ENCODE measurements around the gene TSC2. TPM values are rescaled to one million over a fixed set of nuclear protein-coding genes. Genes with fewer than 3 reads are reported as not detected.

Gene TSC2
- total RNA-seq, 1 experiment from 2014 or later = 134 TPM

GRCh38 chr16:2079311-2079800 is 31.6 kb downstream of the TSC2 start:
- ATAC-seq = no peak
- DNase-seq (ENCODE audit: low spot score) = no peak
- Mint-ChIP-seq H3K4me1 (no peaks in the 10 kb centered on the region), H3K4me3 (no peak overlapping the region), H3K9me3 (no peaks in the 10 kb centered on the region), H3K27me3 (ENCODE audit: low read depth) (no peaks in the 10 kb centered on the region), H3K27ac (peak overlapping the region; percentile 83; the same call in 1 of the 2 replicates), H3K36me3 (peaks cover 3% of the 10 kb centered on the region)
- no peak for TF ChIP-seq ZNF317 (CRISPR knock-in tag; IDR thresholded peaks at IDR 0.05; ENCODE audit: borderline replicate concordance, low read depth)
- no peak for TF ChIP-seq SOX15 (CRISPR knock-in tag; IDR thresholded peaks at IDR 0.05)
- TF ChIP-seq USF2 (CRISPR knock-in tag; IDR thresholded peaks at IDR 0.05) = no peak
- no peak for TF ChIP-seq HMGA2 (CRISPR knock-in tag; IDR thresholded peaks at IDR 0.05)
- TF ChIP-seq IRF2 (CRISPR knock-in tag; IDR thresholded peaks at IDR 0.05; ENCODE audit: borderline replicate concordance, low read depth) = no peak
- no peak for TF ChIP-seq EMX1 (CRISPR knock-in tag; IDR thresholded peaks at IDR 0.05)
- no peak for TF ChIP-seq E2F5 (CRISPR knock-in tag; IDR thresholded peaks at IDR 0.05)
- no peak for TF ChIP-seq SMAD3 (CRISPR knock-in tag; IDR thresholded peaks at IDR 0.05; ENCODE audit: borderline replicate concordance)
- TF ChIP-seq KAT7 (CRISPR knock-in tag; IDR thresholded peaks at IDR 0.05; ENCODE audit: borderline replicate concordance) = no peak
- no peak for TF ChIP-seq ZNF425 (CRISPR knock-in tag; conservative IDR thresholded peaks at IDR 0.05)
- TF ChIP-seq SP1 (CRISPR knock-in tag; conservative IDR thresholded peaks at IDR 0.05) = no peak
- no peak for TF ChIP-seq JUN (CRISPR knock-in tag; IDR thresholded peaks at IDR 0.05)
- TF ChIP-seq FOXJ3 (CRISPR knock-in tag; IDR thresholded peaks at IDR 0.05; ENCODE audit: borderline replicate concordance) = no peak
- TF ChIP-seq OVOL2 (CRISPR knock-in tag; IDR thresholded peaks at IDR 0.05; ENCODE audit: borderline replicate concordance) = no peak
- CTCF ChIA-PET = interaction anchor here (0.7 to 1.2 kb wide), 3 partner anchors 12 to 75 kb away, joined by 3 to 4 read pairs (median 3); no protein-coding TSS in a partner anchor
- POLR2A ChIA-PET = interaction anchor here (0.5 kb wide), 1 partner anchor 171 kb away, joined by 3 read pairs; no protein-coding TSS in a partner anchor

- CTCF ChIA-PET = interaction anchor here (0.8 kb wide), 2 partner anchors 12 to 23 kb away, joined by 3 read pairs; no protein-coding TSS in a partner anchor
- H3K36me3 Mint-ChIP-seq = no peaks in the 10 kb centered on the region; the same call in 1 of the 2 replicates
- ATAC-seq (no peak), DNase-seq (ENCODE audit: low spot score) (no peak)
- H3K9me3 Mint-ChIP-seq = no peaks in the 10 kb centered on the region
- POLR2A ChIA-PET = no interaction called here
- no peak overlapping the region for H3K27ac Mint-ChIP-seq
- no peak overlapping the region for H3K4me3 Mint-ChIP-seq
- no peaks in the 10 kb centered on the region for H3K27me3 Mint-ChIP-seq (ENCODE audit: low read depth)
- H3K4me1 Mint-ChIP-seq = no peaks in the 10 kb centered on the region
- TF ChIP-seq STAT6 (CRISPR knock-in tag; conservative IDR thresholded peaks at IDR 0.05; ENCODE audit: low read depth) = no peak
- TF ChIP-seq SMAD4 (CRISPR knock-in tag; IDR thresholded peaks at IDR 0.05) = no peak
- TF ChIP-seq ZNF425 (CRISPR knock-in tag; conservative IDR thresholded peaks at IDR 0.05) = no peak
- no peak for TF ChIP-seq ZNF396 (CRISPR knock-in tag; IDR thresholded peaks at IDR 0.05; ENCODE audit: borderline replicate concordance)
- TF ChIP-seq ARID4B (CRISPR knock-in tag; IDR thresholded peaks at IDR 0.05; ENCODE audit: borderline replicate concordance) = no peak
- no peak for TF ChIP-seq NR1H2 (CRISPR knock-in tag; IDR thresholded peaks at IDR 0.05)
- TF ChIP-seq ZMAT4 (CRISPR knock-in tag; IDR thresholded peaks at IDR 0.05) = no peak
Measured at GRCh38 chr16:2079991-2080390, 32.2 kb downstream of the TSC2 start.
